H1 (cell line): ENCODE data around the gene RCSD1.

ENCODE experiments used
- EP300 ChIP-seq, 2 experiments: IDR thresholded peaks; 1 replicate in 1 of 2; 2 replicates in 1 of 2; pipeline ENCODE4 v1.6.1; 2011 to 2012; ENCODE audit warnings: low read depth in 2 of 2, low read length in 2 of 2, mild to moderate bottlenecking in 2 of 2, borderline replicate concordance in 1 of 2, inconsistent platforms in 1 of 2, moderate library complexity in 1 of 2
- EZH2 ChIP-seq: fragments of 200-600 bp; sonication (generic); IDR thresholded peaks from 2 replicates; pipeline ENCODE4 v1.7.1; 2012; ENCODE audit warnings: low read depth, mild to moderate bottlenecking, moderate library complexity, low read length, inconsistent platforms; ENCODE audit not compliant: severe bottlenecking
- POLR2A ChIP-seq, 2 experiments: IDR thresholded peaks; 1 replicate in 1 of 2; 2 replicates in 1 of 2; pipeline ENCODE4 v1.6.1; 2011; ENCODE audit warnings: low read depth in 2 of 2, low read length in 2 of 2, mild to moderate bottlenecking in 2 of 2; ENCODE audit errors: control extremely low read depth in 1 of 2
- POLR2AphosphoS5 ChIP-seq: IDR thresholded peaks from 2 replicates; pipeline ENCODE4 v1.6.1; 2011; ENCODE audit warnings: low read depth, low read length
- RAD21 ChIP-seq, 2 experiments: IDR thresholded peaks in 1 of 2; conservative IDR thresholded peaks in 1 of 2; 2 replicates each; pipeline ENCODE4 v1.6.1; 2011; ENCODE audit warnings: low read depth in 2 of 2, low read length in 2 of 2, improper control_type of control experiment in 1 of 2, inconsistent platforms in 1 of 2, mild to moderate bottlenecking in 1 of 2, moderate library complexity in 1 of 2
- RXRA ChIP-seq: IDR thresholded peaks from 2 replicates; pipeline ENCODE4 v1.6.1; 2011; ENCODE audit warnings: low read depth, mild to moderate bottlenecking, low read length, moderate library complexity; ENCODE audit not compliant: insufficient read depth
- SP4 ChIP-seq: IDR thresholded peaks from 2 replicates; pipeline ENCODE4 v1.6.1; 2012; ENCODE audit warnings: low read length, inconsistent platforms
- TBP ChIP-seq: IDR thresholded peaks from 2 replicates; pipeline ENCODE4 v1.6.1; 2011; ENCODE audit warnings: low read depth, low read length, improper control_type of control experiment
- TF ChIP-seq, protein P1 (sequence below), 3 experiments: IDR thresholded peaks; 1 replicate in 2 of 3; 2 replicates in 1 of 3; pipeline versions ENCODE4 v1.5.1 to v1.6.1; 2011; ENCODE audit warnings: low read length in 3 of 3, mild to moderate bottlenecking in 3 of 3, inconsistent platforms in 2 of 3, low read depth in 1 of 3, moderate library complexity in 1 of 3; ENCODE audit not compliant: insufficient read depth in 1 of 3; ENCODE audit errors: control extremely low read depth in 1 of 3

DNA sequence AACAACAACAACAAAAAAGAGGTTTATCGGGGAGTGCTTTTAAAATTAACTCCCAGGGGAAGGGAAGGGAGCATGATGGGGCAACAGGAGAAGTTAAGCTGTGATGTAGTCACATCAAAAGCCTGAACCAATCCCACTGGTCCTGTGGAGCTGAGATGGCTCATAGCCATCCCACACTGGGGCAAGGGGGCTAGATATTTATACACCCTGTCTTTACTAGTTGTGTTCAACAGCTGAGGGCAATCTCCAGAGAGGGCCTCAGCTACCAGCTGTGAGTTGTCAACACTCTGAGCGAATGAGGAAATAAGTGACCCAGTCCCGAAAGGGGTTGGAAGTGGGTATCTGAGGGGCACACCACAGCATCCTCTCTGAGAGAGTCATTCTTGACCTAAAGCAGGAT is 45.5 kb upstream of the RCSD1 start:
- TF ChIP-seq, protein P1, sequence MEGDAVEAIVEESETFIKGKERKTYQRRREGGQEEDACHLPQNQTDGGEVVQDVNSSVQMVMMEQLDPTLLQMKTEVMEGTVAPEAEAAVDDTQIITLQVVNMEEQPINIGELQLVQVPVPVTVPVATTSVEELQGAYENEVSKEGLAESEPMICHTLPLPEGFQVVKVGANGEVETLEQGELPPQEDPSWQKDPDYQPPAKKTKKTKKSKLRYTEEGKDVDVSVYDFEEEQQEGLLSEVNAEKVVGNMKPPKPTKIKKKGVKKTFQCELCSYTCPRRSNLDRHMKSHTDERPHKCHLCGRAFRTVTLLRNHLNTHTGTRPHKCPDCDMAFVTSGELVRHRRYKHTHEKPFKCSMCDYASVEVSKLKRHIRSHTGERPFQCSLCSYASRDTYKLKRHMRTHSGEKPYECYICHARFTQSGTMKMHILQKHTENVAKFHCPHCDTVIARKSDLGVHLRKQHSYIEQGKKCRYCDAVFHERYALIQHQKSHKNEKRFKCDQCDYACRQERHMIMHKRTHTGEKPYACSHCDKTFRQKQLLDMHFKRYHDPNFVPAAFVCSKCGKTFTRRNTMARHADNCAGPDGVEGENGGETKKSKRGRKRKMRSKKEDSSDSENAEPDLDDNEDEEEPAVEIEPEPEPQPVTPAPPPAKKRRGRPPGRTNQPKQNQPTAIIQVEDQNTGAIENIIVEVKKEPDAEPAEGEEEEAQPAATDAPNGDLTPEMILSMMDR (IDR thresholded peaks at IDR 0.05; ENCODE audit: control extremely low read depth in 1 of 3, insufficient read depth in 1 of 3, low read depth in 1 of 3, low read length in 3 of 3), result no peak
- no peak for TF ChIP-seq RAD21 (IDR thresholded peaks at IDR 0.05 in 1 of 2, conservative IDR thresholded peaks at IDR 0.05 in 1 of 2; ENCODE audit: low read depth in 2 of 2, low read length in 2 of 2)
- no peak for TF ChIP-seq EP300 (IDR thresholded peaks at IDR 0.05; ENCODE audit: borderline replicate concordance in 1 of 2, low read depth in 2 of 2, low read length in 2 of 2)
- no peak for TF ChIP-seq POLR2A (IDR thresholded peaks at IDR 0.05; ENCODE audit: control extremely low read depth in 1 of 2, low read depth in 2 of 2, low read length in 2 of 2)
- no peak for TF ChIP-seq EZH2
- TF ChIP-seq TBP, result no peak
- no peak for TF ChIP-seq SP4
- TF ChIP-seq POLR2AphosphoS5, result no peak
- no peak for TF ChIP-seq RXRA
